GM10847 (cell line): ENCODE measurements around the gene TGFB1I1.

Experiments used
- POLR2A ChIP-seq: IDR thresholded peaks from 2 replicates; pipeline ENCODE4 v1.6.1; 2011; ENCODE audit not compliant: insufficient read length; ENCODE audit errors: extremely low read depth

The TGFB1I1 gene

GRCh38 chr16:31489616-31490584 is 17.9 kb downstream of the TGFB1I1 start:
- no peak for TF ChIP-seq POLR2A

GRCh38 chr16:31491778-31492418 is 19.9 kb downstream of the TGFB1I1 start:
- TF ChIP-seq POLR2A: no peak

GRCh38 chr16:31493506-31494125 is 21.7 kb downstream of the TGFB1I1 start:
- TF ChIP-seq POLR2A: no peak

- TF ChIP-seq POLR2A: no peak
Observed at GRCh38 chr16:31496670-31497069, 24.7 kb downstream of the TGFB1I1 start.

- no peak for TF ChIP-seq POLR2A
Observed at GRCh38 chr16:31498493-31498892, 26.5 kb downstream of the TGFB1I1 start.

GRCh38 chr16:31499928-31500327 is 28.0 kb downstream of the TGFB1I1 start:
- no peak for TF ChIP-seq POLR2A

GRCh38 chr16:31501226-31501965 is 29.4 kb downstream of the TGFB1I1 start:
- TF ChIP-seq POLR2A: no peak

- TF ChIP-seq POLR2A: no peak
Observed at GRCh38 chr16:31501966-31502348, 30.0 kb downstream of the TGFB1I1 start.

- TF ChIP-seq POLR2A: no peak
Observed at GRCh38 chr16:31502981-31503380, 31.0 kb downstream of the TGFB1I1 start.

GRCh38 chr16:31504159-31504558 is 32.2 kb downstream of the TGFB1I1 start:
- TF ChIP-seq POLR2A: no peak

- TF ChIP-seq POLR2A: no peak
Observed at GRCh38 chr16:31505483-31505882, 33.5 kb downstream of the TGFB1I1 start.

GRCh38 chr16:31507617-31507928 is 35.6 kb downstream of the TGFB1I1 start:
- no peak for TF ChIP-seq POLR2A

GRCh38 chr16:31507929-31508705 is 36.2 kb downstream of the TGFB1I1 start, which contains the start of gene RUSF1:
Gene RUSF1, minus strand, starts transcription at chr16:31508391. Its CDS starts 18 bp downstream, at chr16:31508373.
- TF ChIP-seq POLR2A: peak; percentile 82

- TF ChIP-seq POLR2A: no peak
Observed at GRCh38 chr16:31508706-31509195, 36.8 kb downstream of the TGFB1I1 start.
